ENCODE measurements around the gene CASP8. TPM values are rescaled to one million over a fixed set of nuclear protein-coding genes. Genes with fewer than 3 reads are reported as not detected.

CASP8 gene
- total RNA-seq, 1 experiment from 2014 or later = 28.4 TPM

DNA sequence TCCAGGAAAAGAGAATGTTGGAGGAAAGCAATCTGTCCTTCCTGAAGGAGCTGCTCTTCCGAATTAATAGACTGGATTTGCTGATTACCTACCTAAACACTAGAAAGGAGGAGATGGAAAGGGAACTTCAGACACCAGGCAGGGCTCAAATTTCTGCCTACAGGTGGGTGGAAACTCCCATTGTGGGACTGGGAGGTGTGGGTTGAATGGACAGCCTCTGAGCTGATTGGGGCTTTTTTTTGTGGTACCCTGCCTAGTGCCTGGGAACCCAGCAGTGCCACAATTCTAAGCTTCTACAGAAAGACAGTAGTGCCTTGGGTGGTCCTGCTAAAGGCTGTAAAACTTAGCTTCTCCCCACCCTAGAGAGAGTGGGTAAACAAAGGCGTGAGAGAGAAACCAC, 6.3 kb downstream of the CASP8 start:
- TF ChIP-seq, protein P1, sequence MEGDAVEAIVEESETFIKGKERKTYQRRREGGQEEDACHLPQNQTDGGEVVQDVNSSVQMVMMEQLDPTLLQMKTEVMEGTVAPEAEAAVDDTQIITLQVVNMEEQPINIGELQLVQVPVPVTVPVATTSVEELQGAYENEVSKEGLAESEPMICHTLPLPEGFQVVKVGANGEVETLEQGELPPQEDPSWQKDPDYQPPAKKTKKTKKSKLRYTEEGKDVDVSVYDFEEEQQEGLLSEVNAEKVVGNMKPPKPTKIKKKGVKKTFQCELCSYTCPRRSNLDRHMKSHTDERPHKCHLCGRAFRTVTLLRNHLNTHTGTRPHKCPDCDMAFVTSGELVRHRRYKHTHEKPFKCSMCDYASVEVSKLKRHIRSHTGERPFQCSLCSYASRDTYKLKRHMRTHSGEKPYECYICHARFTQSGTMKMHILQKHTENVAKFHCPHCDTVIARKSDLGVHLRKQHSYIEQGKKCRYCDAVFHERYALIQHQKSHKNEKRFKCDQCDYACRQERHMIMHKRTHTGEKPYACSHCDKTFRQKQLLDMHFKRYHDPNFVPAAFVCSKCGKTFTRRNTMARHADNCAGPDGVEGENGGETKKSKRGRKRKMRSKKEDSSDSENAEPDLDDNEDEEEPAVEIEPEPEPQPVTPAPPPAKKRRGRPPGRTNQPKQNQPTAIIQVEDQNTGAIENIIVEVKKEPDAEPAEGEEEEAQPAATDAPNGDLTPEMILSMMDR (conservative IDR thresholded peaks at IDR 0.05; ENCODE audit: low read depth, low read length) = no peak
- no peak for TF ChIP-seq EZH2 (IDR thresholded peaks at IDR 0.05; ENCODE audit: borderline replicate concordance, low read depth, low read length, poor library complexity, severe bottlenecking)
- Histone ChIP-seq H3K4me1 (ENCODE audit: insufficient read depth, low read length, poor library complexity, severe bottlenecking) (peaks cover 15% of the 10 kb centered on the region), H3K36me3 (ENCODE audit: insufficient read depth, low read length, poor library complexity, severe bottlenecking) (no peaks in the 10 kb centered on the region), H3K9me3 (ENCODE audit: low read depth, low read length, poor library complexity, severe bottlenecking) (no peaks in the 10 kb centered on the region), H3K27me3 (replicated peaks; ENCODE audit: insufficient read depth, low read depth, low read length, poor library complexity) (no peaks in the 10 kb centered on the region), H3K4me3 (ENCODE audit: low read depth, low read length, poor library complexity, severe bottlenecking) (no peak overlapping the region), H3K27ac (ENCODE audit: low read depth, low read length, poor library complexity, severe bottlenecking) (no peak overlapping the region)
- intact Hi-C loops (cut with micrococcal nuclease; ENCODE audit: unreplicated experiment) = no loop called here
- POLR2A ChIA-PET (ENCODE audit: low non-redundant PET) = no interaction called here
- BruUV-seq (replicated peaks) = no TSS peak
- CTCF ChIA-PET = no interaction called here
- DNase-seq (ENCODE audit: low spot score) = no peak

GRCh38 chr2:201267278-201268030, 7.1 kb downstream of the CASP8 start:
- no TSS peak for BruUV-seq (replicated peaks)
- ChIA-PET POLR2A (ENCODE audit: low non-redundant PET) (no interaction called here), CTCF (no interaction called here)
- intact Hi-C loops (cut with micrococcal nuclease; ENCODE audit: unreplicated experiment) = no loop called here
- Histone ChIP-seq H3K36me3 (ENCODE audit: insufficient read depth, low read length, poor library complexity, severe bottlenecking) (no peaks in the 10 kb centered on the region), H3K27ac (ENCODE audit: low read depth, low read length, poor library complexity, severe bottlenecking) (no peak overlapping the region), H3K4me1 (ENCODE audit: insufficient read depth, low read length, poor library complexity, severe bottlenecking) (peaks cover 15% of the 10 kb centered on the region), H3K9me3 (ENCODE audit: low read depth, low read length, poor library complexity, severe bottlenecking) (no peaks in the 10 kb centered on the region), H3K4me3 (ENCODE audit: low read depth, low read length, poor library complexity, severe bottlenecking) (no peak overlapping the region), H3K27me3 (replicated peaks; ENCODE audit: insufficient read depth, low read depth, low read length, poor library complexity) (no peaks in the 10 kb centered on the region)
- TF ChIP-seq, protein P1 (conservative IDR thresholded peaks at IDR 0.05; ENCODE audit: low read depth, low read length) = no peak
- no peak for TF ChIP-seq EZH2 (IDR thresholded peaks at IDR 0.05; ENCODE audit: borderline replicate concordance, low read depth, low read length, poor library complexity, severe bottlenecking)
- no peak for DNase-seq (ENCODE audit: low spot score)

DNA sequence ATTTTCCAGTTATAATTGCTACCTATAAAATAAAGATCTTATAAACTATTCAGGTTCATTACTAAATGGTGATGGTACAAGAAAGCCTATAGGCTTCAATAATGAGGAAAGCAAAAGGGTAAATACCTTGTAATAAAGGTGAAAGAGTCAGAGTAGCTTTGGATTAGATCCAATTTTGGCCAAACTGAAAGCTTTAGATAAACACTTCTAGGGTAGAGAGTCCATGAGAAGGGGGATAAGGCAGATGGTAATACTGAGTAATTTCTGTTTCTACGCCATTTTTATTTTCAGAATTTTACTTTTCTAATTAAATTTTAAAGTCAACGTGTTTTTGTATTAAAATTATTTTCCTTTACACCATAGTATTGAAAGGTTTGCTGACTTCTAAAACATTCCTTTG, 9.4 kb downstream of the CASP8 start:
- Histone ChIP-seq H3K27ac (ENCODE audit: low read depth, low read length, poor library complexity, severe bottlenecking) (no peak overlapping the region), H3K36me3 (ENCODE audit: insufficient read depth, low read length, poor library complexity, severe bottlenecking) (no peaks in the 10 kb centered on the region), H3K9me3 (ENCODE audit: low read depth, low read length, poor library complexity, severe bottlenecking) (no peaks in the 10 kb centered on the region), H3K4me3 (ENCODE audit: low read depth, low read length, poor library complexity, severe bottlenecking) (no peak overlapping the region), H3K27me3 (replicated peaks; ENCODE audit: insufficient read depth, low read depth, low read length, poor library complexity) (no peaks in the 10 kb centered on the region), H3K4me1 (ENCODE audit: insufficient read depth, low read length, poor library complexity, severe bottlenecking) (peaks cover 2% of the 10 kb centered on the region)
- no TSS peak for BruUV-seq (replicated peaks)
- no peak for DNase-seq (ENCODE audit: low spot score)
- CTCF ChIA-PET = no interaction called here
- intact Hi-C loops (cut with micrococcal nuclease; ENCODE audit: unreplicated experiment) = no loop called here
- TF ChIP-seq EZH2 (IDR thresholded peaks at IDR 0.05; ENCODE audit: borderline replicate concordance, low read depth, low read length, poor library complexity, severe bottlenecking) = no peak
- TF ChIP-seq, protein P1 (conservative IDR thresholded peaks at IDR 0.05; ENCODE audit: low read depth, low read length) = no peak
- POLR2A ChIA-PET (ENCODE audit: low non-redundant PET) = interaction anchor here (0.6 kb wide), 1 partner anchor 35 kb away, joined by 3 read pairs; no protein-coding TSS in a partner anchor
